ENCODE measurements around the gene P2RX7.

P2RX7 gene

DNA sequence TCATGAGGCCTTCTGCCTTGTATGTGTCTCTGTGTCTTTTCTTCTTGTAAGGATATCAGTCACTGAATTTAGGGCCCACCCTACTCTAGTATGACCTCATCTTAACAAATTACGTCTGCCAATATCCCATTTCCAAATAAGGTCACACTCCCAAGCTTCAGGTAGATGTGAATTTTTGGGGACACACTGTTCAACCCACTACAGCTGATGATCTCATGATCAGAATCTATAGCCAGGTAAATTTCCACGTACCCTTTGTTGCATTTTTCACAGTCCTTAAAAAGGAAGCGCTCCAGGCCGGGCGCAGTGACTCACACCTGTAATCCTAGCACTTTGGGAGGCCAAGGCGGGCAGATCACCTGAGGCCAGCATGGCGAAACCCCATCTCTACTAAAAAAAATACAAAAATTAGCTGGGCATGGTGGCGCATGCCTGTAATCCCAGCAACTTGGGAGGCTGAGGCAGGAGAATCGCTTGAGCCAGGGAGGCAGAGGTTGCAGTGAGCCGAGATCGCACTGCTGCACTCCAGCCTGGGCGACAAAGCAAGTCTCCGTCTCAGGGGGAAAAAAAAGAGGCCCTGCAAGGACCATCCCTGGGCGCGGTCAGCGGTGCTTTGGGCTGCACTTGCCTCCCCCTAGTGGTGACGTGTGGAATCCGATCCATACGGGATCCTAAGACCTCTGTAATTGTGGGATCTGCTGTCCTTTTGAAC, 97.3 kb downstream of the P2RX7 start:
- peak; percentile 63 for DNase-seq (ENCODE audit: low spot score)

DNA sequence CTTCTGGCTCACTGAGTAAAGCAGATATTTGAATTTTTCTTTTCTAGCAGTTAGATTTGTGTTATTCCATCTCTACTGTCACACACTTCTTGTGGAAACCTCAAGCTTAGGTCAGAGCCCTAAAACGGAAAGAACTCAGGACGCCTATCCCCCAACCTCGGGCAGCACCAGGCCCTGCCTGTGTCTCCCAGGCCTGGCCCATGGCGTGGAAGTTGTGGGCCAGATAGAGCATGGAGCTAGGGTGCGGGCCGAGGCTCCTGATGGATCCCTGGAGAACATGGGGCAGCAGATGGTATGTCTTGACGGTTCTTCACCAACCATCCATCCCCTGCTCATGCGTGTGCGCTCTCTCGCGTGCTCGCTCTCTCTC, 97.8 kb downstream of the P2RX7 start:
- no peak for DNase-seq (ENCODE audit: low spot score)

DNA sequence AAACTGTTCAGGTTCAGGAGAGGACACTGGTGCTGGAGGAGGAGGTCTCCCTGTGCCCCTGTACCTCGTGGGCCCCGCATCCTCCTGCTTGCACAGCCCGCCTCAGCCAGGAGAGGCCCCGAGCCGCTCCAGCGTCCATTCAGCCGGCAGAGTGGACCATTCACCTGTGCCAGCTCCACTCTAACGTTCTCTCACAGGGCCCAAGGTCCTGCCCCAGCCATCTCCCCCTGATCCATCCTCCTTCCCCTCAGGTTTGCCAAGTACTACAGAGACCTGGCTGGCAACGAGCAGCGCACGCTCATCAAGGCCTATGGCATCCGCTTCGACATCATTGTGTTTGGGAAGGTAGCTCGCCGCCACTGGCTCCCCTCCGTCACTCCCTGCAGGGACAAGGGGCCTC, 99.5 kb downstream of the P2RX7 start:
- DNase-seq (ENCODE audit: low spot score): no peak

DNA sequence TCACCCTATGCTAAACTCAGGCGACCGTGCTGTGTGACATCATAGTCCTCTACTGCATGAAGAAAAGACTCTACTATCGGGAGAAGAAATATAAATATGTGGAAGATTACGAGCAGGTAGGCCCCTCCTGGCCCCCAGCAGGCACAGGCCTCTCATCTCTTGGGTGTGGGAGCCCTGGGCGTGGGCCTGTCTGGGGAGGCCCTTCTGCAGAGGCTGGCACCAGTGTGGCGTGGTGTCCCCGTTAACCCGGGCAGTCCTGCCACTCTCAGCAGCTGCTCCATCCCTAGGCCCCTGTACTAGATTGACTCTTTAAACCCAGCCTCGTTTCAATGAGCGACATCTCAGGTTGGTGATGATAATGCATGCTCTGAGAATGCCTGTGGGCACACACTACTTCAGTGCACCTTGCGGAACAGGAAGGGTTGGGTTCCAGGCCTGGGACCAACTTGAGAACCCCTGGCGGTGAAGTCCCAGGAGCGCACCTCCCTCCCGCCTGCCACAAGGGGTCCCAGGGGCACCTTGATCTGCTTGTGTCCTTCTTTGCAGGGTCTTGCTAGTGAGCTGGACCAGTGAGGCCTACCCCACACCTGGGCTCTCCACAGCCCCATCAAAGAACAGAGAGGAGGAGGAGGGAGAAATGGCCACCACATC, 100.4 kb downstream of the P2RX7 start:
- no peak for DNase-seq (ENCODE audit: low spot score)

DNA sequence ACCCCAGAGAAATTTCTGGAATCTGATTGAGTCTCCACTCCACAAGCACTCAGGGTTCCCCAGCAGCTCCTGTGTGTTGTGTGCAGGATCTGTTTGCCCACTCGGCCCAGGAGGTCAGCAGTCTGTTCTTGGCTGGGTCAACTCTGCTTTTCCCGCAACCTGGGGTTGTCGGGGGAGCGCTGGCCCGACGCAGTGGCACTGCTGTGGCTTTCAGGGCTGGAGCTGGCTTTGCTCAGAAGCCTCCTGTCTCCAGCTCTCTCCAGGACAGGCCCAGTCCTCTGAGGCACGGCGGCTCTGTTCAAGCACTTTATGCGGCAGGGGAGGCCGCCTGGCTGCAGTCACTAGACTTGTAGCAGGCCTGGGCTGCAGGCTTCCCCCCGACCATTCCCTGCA, 100.9 kb downstream of the P2RX7 start:
- no peak for DNase-seq (ENCODE audit: low spot score)

DNA sequence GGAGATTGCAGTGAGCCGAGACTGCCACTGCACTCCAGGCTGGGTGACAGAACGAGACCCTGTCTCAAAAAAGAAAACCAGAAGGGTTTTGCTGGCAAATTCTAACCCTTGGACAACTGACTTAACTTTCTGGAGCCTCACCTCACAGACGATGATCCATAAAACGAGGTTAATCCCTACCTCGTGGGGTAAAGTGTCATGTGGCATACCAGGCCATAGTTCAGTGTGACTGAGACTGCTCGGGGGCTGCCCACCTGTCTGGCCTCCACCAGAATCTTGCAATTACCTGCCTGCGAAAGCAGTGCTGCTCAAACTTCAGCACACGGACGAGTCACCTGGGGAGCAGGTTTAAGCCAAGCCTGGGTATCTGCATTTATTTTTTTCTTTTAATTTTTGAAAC, 104.1 kb downstream of the P2RX7 start:
- no peak for DNase-seq (ENCODE audit: low spot score)

DNA sequence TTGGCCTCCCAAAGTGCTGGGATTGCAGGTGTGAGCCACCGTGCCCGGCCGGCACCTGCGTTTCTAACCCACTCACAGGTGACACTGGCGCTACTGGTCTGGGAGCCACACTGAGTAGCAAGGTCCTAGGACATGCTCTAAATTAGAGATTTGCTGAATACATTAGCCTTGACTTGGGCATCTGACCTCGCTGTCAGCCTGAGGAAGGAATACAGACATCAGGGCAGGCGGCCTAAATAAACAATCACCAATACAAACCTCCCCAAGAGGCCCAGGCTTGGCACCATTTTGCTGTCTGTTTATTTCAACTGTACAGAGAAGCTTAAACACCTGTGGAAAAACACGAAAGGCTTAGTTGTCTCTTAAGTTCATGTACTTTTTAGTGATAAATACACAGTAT, 104.7 kb downstream of the P2RX7 start:
- no peak for DNase-seq (ENCODE audit: low spot score)
